ENCODE data around the gene RERG. TPM values are rescaled to one million over a fixed set of nuclear protein-coding genes. Genes with fewer than 3 reads are reported as not detected.

The RERG gene
- total and polyA plus RNA-seq, 2 of the 4 experiments (the other 2 are of a cell fraction): not detected

- no peak overlapping the region for H3K23ac ChIP-seq (ENCODE audit: low read depth, low read length)
- H2AK9ac ChIP-seq (replicated peaks; ENCODE audit: low read depth, low read length, poor library complexity): no peak overlapping the region
- H3K14ac ChIP-seq (replicated peaks; ENCODE audit: low read depth, low read length): no peak overlapping the region
- H2AK5ac ChIP-seq (ENCODE audit: low read depth, low read length): no peak overlapping the region
- no peak overlapping the region for H2BK20ac ChIP-seq (ENCODE audit: low read depth, low read length)
- no peaks in the 10 kb centered on the region for H3K27me3 ChIP-seq (ENCODE audit: control insufficient read depth, insufficient read depth, low read length)
- no peaks in the 10 kb centered on the region for H3K79me1 ChIP-seq (ENCODE audit: low read depth in 1 of 2, low read length in 2 of 2)
- no peak overlapping the region for H4K91ac ChIP-seq (ENCODE audit: insufficient read depth, low read depth, low read length)
- no peaks in the 10 kb centered on the region for H3K36me3 ChIP-seq (ENCODE audit: control insufficient read depth, insufficient read depth, low read length)
- no CpG with 5 or more reads among the region's 1 CpG for WGBS, 2 experiments (ENCODE audit: extremely low coverage in 2 of 2, insufficient read length in 1 of 2)
- no peak overlapping the region for H3K9ac ChIP-seq (ENCODE audit: low read depth, low read length)
- DNase-seq: no peak
- TF ChIP-seq RAD21 (IDR thresholded peaks at IDR 0.05; ENCODE audit: low read length): no peak
- TF ChIP-seq SMC3 (IDR thresholded peaks at IDR 0.05; ENCODE audit: low read depth, low read length): no peak
- TF ChIP-seq CEBPB (IDR thresholded peaks at IDR 0.05; ENCODE audit: low read depth, low read length): no peak
- TF ChIP-seq RCOR1 (IDR thresholded peaks at IDR 0.05; ENCODE audit: insufficient replicate concordance, low read length): no peak
- H4K20me1 ChIP-seq (ENCODE audit: insufficient read depth, low read length): no peaks in the 10 kb centered on the region
- no peak overlapping the region for H3K4me2 ChIP-seq (ENCODE audit: low read depth, low read length)
- in situ Hi-C loops (cut with MboI; ENCODE audit: low sequenced_read_pairs): no loop called here
- no peak overlapping the region for H3K56ac ChIP-seq (ENCODE audit: extremely low read depth, insufficient read depth, low read length)
- H3K27ac ChIP-seq (ENCODE audit: insufficient read depth, low read length): no peak overlapping the region
- H3K9me1 ChIP-seq (ENCODE audit: insufficient read depth, low read length): no peaks in the 10 kb centered on the region
- no peak overlapping the region for H2BK15ac ChIP-seq (ENCODE audit: low read depth, low read length)
- no peak overlapping the region for H3K18ac ChIP-seq (ENCODE audit: low read depth, low read length)
- POLR2A ChIA-PET (ENCODE audit: unreplicated experiment): no interaction called here
- no peaks in the 10 kb centered on the region for H3K9me3 ChIP-seq (ENCODE audit: control insufficient read depth, insufficient read depth, low read length)
- no peak overlapping the region for H3K4me3 ChIP-seq (ENCODE audit: insufficient read depth, low read depth, low read length)
- H3K4me1 ChIP-seq (ENCODE audit: control insufficient read depth, insufficient read depth, low read length): no peaks in the 10 kb centered on the region
- no TSS peak for BruUV-seq (replicated peaks)
- no peak overlapping the region for H3K4ac ChIP-seq (ENCODE audit: low read depth, low read length)
- ATAC-seq (ENCODE audit: low read depth): no peak
- H2BK5ac ChIP-seq (ENCODE audit: low read depth, low read length, poor library complexity, severe bottlenecking): no peak overlapping the region
- H4K8ac ChIP-seq (ENCODE audit: low read depth in 2 of 2, low read length in 2 of 2): no peak overlapping the region
- H4K5ac ChIP-seq (ENCODE audit: low read depth, low read length): no peak overlapping the region
- intact Hi-C loops (cut with micrococcal nuclease): no loop called here
- no peak overlapping the region for H2BK120ac ChIP-seq (ENCODE audit: low read depth, low read length)
- CTCF ChIA-PET: interaction anchor here (1.0 kb wide), 1 partner anchor 17 kb away, joined by 3 read pairs; no protein-coding TSS in a partner anchor
- dilution Hi-C loops (cut with HindIII; ENCODE audit: low sequenced_read_pairs, unreplicated experiment): no loop called here
- H2AFZ ChIP-seq (replicated peaks; ENCODE audit: low read length, poor library complexity): no peak overlapping the region
Measured at GRCh38 chr12:15092826-15093225, 128.4 kb downstream of the RERG start.

Measured in IMR-90 (cell line).